Measurements from ENCODE around the gene DNAJC18. TPM values are rescaled to one million over a fixed set of nuclear protein-coding genes. Genes with fewer than 3 reads are reported as not detected.
"Not testable (repeated sequence)": the region's sequence is repeated elsewhere in the genome, so short reads cannot be mapped to it uniquely, and the experiment has no call there.

The DNAJC18 gene
- total and polyA plus RNA-seq, 7 donors: 2.6 to 14.5 (median 10.3) TPM

DNA sequence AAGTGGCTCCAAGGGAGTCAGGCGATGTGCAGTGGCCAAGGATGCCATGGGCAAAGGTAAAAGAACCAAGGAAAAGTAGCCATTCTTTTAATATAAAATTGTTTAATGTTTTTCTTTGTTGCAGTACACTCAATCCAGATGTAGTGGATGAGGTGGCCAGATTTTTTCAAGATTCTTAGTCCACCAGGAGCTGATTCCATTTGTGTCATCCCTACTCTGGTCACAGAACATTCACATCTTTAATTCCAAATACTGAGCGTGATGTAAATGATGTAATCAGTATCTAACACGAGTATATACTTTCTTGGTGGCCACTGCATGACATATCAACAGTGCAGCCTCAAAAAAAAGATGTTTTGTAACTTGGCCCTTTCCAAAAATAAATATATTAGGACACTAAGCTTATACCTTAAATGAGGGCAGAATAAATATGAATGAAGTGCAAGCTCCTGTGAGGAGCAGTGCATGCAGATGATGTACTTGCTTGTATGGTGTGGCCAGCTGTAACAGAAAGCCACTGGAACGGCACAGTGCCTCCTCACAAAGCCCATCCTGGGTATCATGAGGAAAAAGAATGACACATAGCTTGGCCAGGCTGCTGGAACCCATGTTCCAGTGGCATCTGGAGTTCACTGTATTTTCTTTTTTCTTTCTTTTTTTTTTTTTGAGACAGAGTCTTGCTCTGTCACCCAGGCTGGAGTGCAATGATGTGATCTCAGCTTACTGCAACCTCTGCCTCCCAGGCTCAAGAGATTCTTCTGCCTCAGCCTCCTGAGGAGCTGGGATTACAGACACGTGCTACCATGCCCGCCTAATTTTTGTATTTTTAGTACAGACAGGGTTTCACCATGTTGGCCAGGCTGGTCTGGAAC is 29.0 kb downstream of the DNAJC18 start:
- H3K27me3 ChIP-seq (ENCODE audit: insufficient read depth in 3 of 3, low read length in 2 of 3): no peaks in the 10 kb centered on the region
- H3K9me3 ChIP-seq: no peaks in the 10 kb centered on the region
- intact Hi-C loops (cut with DNase I): loop anchor here in 1 of 2 donors (10.0 kb wide), 1 partner anchor 354 kb away; no protein-coding TSS in a partner anchor
- H3K4me3 ChIP-seq: no peak overlapping the region
- 42 to 51% (median 45%) methylated on average over 6 of the region's 6 CpGs for WGBS, 3 donors
- DNase-seq (no peak), ATAC-seq (peak in 1 of 4 donors; percentile 19)
- peaks cover 0 to 9% of the 10 kb centered on the region in 2 donors for H3K36me3 ChIP-seq (ENCODE audit: insufficient read depth in 1 of 2, low read depth in 1 of 2)
- peaks cover 28% of the 10 kb centered on the region for H3K4me1 ChIP-seq
- H3K27ac ChIP-seq: peak overlapping the region; percentile 65
- TF ChIP-seq, protein P1, sequence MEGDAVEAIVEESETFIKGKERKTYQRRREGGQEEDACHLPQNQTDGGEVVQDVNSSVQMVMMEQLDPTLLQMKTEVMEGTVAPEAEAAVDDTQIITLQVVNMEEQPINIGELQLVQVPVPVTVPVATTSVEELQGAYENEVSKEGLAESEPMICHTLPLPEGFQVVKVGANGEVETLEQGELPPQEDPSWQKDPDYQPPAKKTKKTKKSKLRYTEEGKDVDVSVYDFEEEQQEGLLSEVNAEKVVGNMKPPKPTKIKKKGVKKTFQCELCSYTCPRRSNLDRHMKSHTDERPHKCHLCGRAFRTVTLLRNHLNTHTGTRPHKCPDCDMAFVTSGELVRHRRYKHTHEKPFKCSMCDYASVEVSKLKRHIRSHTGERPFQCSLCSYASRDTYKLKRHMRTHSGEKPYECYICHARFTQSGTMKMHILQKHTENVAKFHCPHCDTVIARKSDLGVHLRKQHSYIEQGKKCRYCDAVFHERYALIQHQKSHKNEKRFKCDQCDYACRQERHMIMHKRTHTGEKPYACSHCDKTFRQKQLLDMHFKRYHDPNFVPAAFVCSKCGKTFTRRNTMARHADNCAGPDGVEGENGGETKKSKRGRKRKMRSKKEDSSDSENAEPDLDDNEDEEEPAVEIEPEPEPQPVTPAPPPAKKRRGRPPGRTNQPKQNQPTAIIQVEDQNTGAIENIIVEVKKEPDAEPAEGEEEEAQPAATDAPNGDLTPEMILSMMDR (IDR thresholded peaks at IDR 0.05): no peak

DNA sequence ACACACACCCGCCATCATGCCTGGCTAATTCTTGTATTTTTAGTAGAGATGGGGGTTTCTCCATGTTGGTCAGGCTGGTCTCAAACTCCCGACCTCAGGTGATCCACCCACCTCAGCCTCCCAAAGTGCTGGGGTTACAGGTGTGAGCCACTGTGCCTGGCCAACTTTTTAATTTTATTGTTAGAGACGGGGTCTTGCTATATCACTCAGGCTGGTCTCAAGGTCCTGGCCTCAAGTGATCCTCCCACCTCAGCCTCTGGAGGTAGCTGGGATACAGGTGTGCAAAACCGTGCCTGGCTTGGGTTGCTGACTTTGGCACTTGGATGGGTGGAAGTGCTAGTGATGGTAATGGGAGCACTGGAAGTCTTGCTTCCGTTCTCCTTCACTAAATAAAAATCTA is 30.2 kb downstream of the DNAJC18 start:
- H3K36me3 ChIP-seq (ENCODE audit: insufficient read depth in 1 of 2, low read depth in 1 of 2); H3K27ac ChIP-seq; H3K9me3 ChIP-seq; H3K27me3 ChIP-seq (ENCODE audit: insufficient read depth in 3 of 3, low read length in 2 of 3); ATAC-seq; DNase-seq; H3K4me3 ChIP-seq; intact Hi-C loops (cut with DNase I): not testable (repeated sequence)
- peaks cover 23% of the 10 kb centered on the region for H3K4me1 ChIP-seq
- WGBS, 3 donors: 77 to 92% (median 87%) methylated on average over 5 of the region's 5 CpGs

DNA sequence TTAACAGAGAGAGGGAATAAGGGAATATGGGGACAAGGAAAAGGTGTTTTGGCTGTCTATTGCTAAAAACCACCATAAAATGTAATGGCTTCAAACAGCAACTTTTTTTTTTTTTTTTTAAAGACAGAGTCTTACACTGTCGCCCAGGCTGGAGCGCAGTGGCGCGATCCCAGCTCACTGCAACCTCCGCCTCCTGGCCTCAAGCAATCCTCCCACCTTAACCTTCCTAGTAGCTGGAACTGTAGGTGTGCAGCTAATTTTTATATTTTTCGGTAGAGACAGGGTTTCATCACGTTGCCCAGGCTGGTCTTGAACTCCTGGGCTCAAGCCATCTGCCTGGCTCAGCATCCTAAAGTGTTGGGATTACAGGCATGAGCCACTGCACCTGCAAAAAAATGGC is 31.1 kb downstream of the DNAJC18 start:
- H3K4me1 ChIP-seq: peaks cover 22% of the 10 kb centered on the region
- no peak overlapping the region for H3K27ac ChIP-seq
- H3K4me3 ChIP-seq: no peak overlapping the region
- H3K9me3 ChIP-seq: no peaks in the 10 kb centered on the region
- peaks cover 0 to 8% of the 10 kb centered on the region in 2 donors for H3K36me3 ChIP-seq (ENCODE audit: insufficient read depth in 1 of 2, low read depth in 1 of 2)
- ATAC-seq: no peak
- H3K27me3 ChIP-seq (ENCODE audit: insufficient read depth in 3 of 3, low read length in 2 of 3): no peaks in the 10 kb centered on the region
- intact Hi-C loops (cut with DNase I): no loop called here
- WGBS, 3 donors: 90 to 97% (median 92%) methylated on average over 7 of the region's 7 CpGs
- TF ChIP-seq, protein P1 (IDR thresholded peaks at IDR 0.05): no peak
- DNase-seq: no peak

DNA sequence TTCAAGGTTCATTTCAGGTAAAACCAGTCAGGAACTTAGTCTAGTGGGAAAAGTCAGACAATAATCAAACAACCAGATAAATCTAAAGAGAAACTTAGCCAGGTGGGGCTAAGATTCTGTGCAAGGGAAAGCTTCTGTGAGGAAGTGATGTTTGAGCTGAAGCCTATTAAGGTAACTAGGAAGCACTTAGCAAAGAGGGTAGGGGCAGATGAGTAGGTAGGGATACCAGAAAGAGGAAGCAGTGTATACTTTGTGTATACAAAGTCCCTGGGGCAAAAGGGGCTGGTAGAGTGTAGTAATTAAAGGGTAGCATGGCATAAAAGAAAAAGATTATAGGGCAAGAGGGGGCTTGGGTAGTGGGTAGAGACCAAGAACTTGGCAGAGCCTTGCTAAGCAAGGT is 31.8 kb downstream of the DNAJC18 start:
- Histone ChIP-seq H3K4me1 (peaks cover 28% of the 10 kb centered on the region), H3K27ac (no peak overlapping the region), H3K27me3 (ENCODE audit: insufficient read depth in 3 of 3, low read length in 2 of 3) (no peaks in the 10 kb centered on the region), H3K9me3 (no peaks in the 10 kb centered on the region), H3K4me3 (no peak overlapping the region), H3K36me3 (ENCODE audit: insufficient read depth in 1 of 2, low read depth in 1 of 2) (peaks cover 0 to under 1% of the 10 kb centered on the region in 2 donors)
- TF ChIP-seq, protein P1 (IDR thresholded peaks at IDR 0.05): no peak
- intact Hi-C loops (cut with DNase I): no loop called here
- ATAC-seq (no peak), DNase-seq (no peak)

DNA sequence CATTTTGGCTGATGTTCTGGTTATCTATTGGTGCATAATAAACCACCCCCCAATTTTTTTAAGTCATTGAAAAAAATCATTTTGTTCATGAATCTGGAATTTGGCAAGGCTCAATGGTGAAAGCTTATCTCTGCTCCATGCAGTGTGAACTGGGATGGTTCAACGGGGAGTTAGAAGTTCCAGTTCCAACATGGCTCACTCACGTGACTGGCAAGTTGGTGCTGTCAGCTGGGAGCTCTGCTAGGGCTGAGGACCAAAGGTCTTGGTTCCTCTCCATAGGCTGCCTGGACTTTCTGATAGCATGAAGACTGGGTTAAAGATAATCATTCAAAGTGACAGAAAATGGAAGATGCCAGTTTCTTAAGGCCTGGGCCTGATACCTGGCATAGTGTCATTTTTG is 32.4 kb downstream of the DNAJC18 start:
- Histone ChIP-seq H3K36me3 (ENCODE audit: insufficient read depth in 1 of 2, low read depth in 1 of 2) (no peaks in the 10 kb centered on the region), H3K27me3 (ENCODE audit: insufficient read depth in 3 of 3, low read length in 2 of 3) (no peaks in the 10 kb centered on the region), H3K27ac (no peak overlapping the region), H3K4me1 (peaks cover 30% of the 10 kb centered on the region), H3K4me3 (no peak overlapping the region), H3K9me3 (no peaks in the 10 kb centered on the region)
- ATAC-seq (no peak), DNase-seq (no peak)
- TF ChIP-seq, protein P1 (IDR thresholded peaks at IDR 0.05): no peak
- WGBS, 3 donors: 31 to 65% (median 45%) methylated on average over 2 of the region's 2 CpGs
- intact Hi-C loops (cut with DNase I): no loop called here

Data from psoas muscle (tissue), 8 donors.